ENCODE measurements around the gene ZBTB12. TPM values are rescaled to one million over a fixed set of nuclear protein-coding genes. Genes with fewer than 3 reads are reported as not detected.

Gene ZBTB12
- total and polyA plus RNA-seq, 3 experiments from 2014 or later = 3.5 to 4.3 TPM; not detected in 1

- no peaks in the 10 kb centered on the region for H3K4me1 Mint-ChIP-seq
Measured at GRCh38 chr6:31930962-31931361, 29.1 kb upstream of the ZBTB12 start.

DNA sequence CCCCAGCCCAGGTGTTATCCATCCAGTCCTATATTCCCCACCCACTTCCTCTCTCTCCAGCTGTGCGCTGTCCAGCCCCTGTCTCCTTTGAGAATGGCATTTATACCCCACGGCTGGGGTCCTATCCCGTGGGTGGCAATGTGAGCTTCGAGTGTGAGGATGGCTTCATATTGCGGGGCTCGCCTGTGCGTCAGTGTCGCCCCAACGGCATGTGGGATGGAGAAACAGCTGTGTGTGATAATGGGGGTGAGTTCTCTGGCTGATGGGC, 26.7 kb upstream of the ZBTB12 start:
- H3K27me3 ChIP-seq (ENCODE audit: insufficient read depth, low read length, poor library complexity, severe bottlenecking) = peaks cover 2% of the 10 kb centered on the region
- ChIA-PET POLR2A (no interaction called here), CTCF (no interaction called here)
- no peak for DNase-seq
- no peak overlapping the region for H3K27ac ChIP-seq (ENCODE audit: low read depth, low read length)
- H3K9me3 Mint-ChIP-seq = no peaks in the 10 kb centered on the region
- no peaks in the 10 kb centered on the region for H3K9me3 ChIP-seq (ENCODE audit: low read length)
- H3K4me3 ChIP-seq (ENCODE audit: low read length) = no peak overlapping the region
- no peaks in the 10 kb centered on the region for H3K36me3 Mint-ChIP-seq
- H3K27ac Mint-ChIP-seq = peak overlapping the region in 1 of 8 donors; percentile 85
- H3K4me1 Mint-ChIP-seq = no peaks in the 10 kb centered on the region
- peaks cover 0 to 10% of the 10 kb centered on the region in 2 donors for H3K27me3 Mint-ChIP-seq
- H3K4me1 ChIP-seq (ENCODE audit: insufficient read depth, low read length) = no peaks in the 10 kb centered on the region
- H3K36me3 ChIP-seq (ENCODE audit: insufficient read depth, low read length) = no peaks in the 10 kb centered on the region
- H3K4me3 Mint-ChIP-seq = no peak overlapping the region

More at GRCh38 chr6:31930962-31931361, 29.1 kb upstream of the ZBTB12 start:
- POLR2A ChIA-PET = no interaction called here
- H3K9me3 Mint-ChIP-seq = no peaks in the 10 kb centered on the region
- peaks cover 3 to 12% of the 10 kb centered on the region in 2 donors for H3K27me3 Mint-ChIP-seq
- no peak for DNase-seq
- Histone ChIP-seq H3K36me3 (ENCODE audit: insufficient read depth, low read length) (no peaks in the 10 kb centered on the region), H3K4me1 (ENCODE audit: insufficient read depth, low read length) (no peaks in the 10 kb centered on the region), H3K27ac (ENCODE audit: low read depth, low read length) (no peak overlapping the region), H3K4me3 (ENCODE audit: low read length) (no peak overlapping the region), H3K27me3 (ENCODE audit: insufficient read depth, low read length, poor library complexity, severe bottlenecking) (peaks cover 4% of the 10 kb centered on the region), H3K9me3 (ENCODE audit: low read length) (no peaks in the 10 kb centered on the region)
- no peak overlapping the region for H3K27ac Mint-ChIP-seq
- no peak overlapping the region for H3K4me3 Mint-ChIP-seq
- no peaks in the 10 kb centered on the region for H3K36me3 Mint-ChIP-seq
- CTCF ChIA-PET = no interaction called here

- Histone ChIP-seq H3K36me3 (ENCODE audit: insufficient read depth, low read length) (no peaks in the 10 kb centered on the region), H3K27me3 (ENCODE audit: insufficient read depth, low read length, poor library complexity, severe bottlenecking) (no peaks in the 10 kb centered on the region), H3K9me3 (ENCODE audit: low read length) (no peaks in the 10 kb centered on the region), H3K27ac (ENCODE audit: low read depth, low read length) (no peak overlapping the region), H3K4me3 (ENCODE audit: low read length) (no peak overlapping the region), H3K4me1 (ENCODE audit: insufficient read depth, low read length) (no peaks in the 10 kb centered on the region)
- CTCF ChIA-PET = no interaction called here
- no peak for DNase-seq
- POLR2A ChIA-PET = no interaction called here
- Mint-ChIP-seq H3K27me3 (peaks cover 0 to 10% of the 10 kb centered on the region in 2 donors), H3K27ac (peak overlapping the region in 1 of 8 donors; percentile 85), H3K4me1 (no peaks in the 10 kb centered on the region), H3K36me3 (no peaks in the 10 kb centered on the region), H3K9me3 (no peaks in the 10 kb centered on the region), H3K4me3 (no peak overlapping the region)
Measured at GRCh38 chr6:31927863-31928671, 26.2 kb upstream of the ZBTB12 start.

GRCh38 chr6:31927242-31927862, 25.5 kb upstream of the ZBTB12 start, which contains the start of gene C2:
Gene C2, plus strand, starts transcription at chr6:31927717. Its CDS starts 36 bp downstream, at chr6:31927753.
- Histone ChIP-seq H3K4me1 (ENCODE audit: insufficient read depth, low read length) (no peaks in the 10 kb centered on the region), H3K4me3 (ENCODE audit: low read length) (no peak within 1 kb of the TSS), H3K27me3 (ENCODE audit: insufficient read depth, low read length, poor library complexity, severe bottlenecking) (no peaks in the 10 kb centered on the region), H3K9me3 (ENCODE audit: low read length) (no peaks in the 10 kb centered on the region), H3K36me3 (ENCODE audit: insufficient read depth, low read length) (no peaks in the 10 kb centered on the region), H3K27ac (ENCODE audit: low read depth, low read length) (no peak within 1 kb of the TSS)
- ChIA-PET POLR2A (no interaction called here), CTCF (no interaction called here)
- DNase-seq = no peak
- no peaks in the 10 kb centered on the region for H3K4me1 Mint-ChIP-seq
- H3K27ac Mint-ChIP-seq = peak within 1 kb of the TSS in 1 of 8 donors; percentile 85
- H3K4me3 Mint-ChIP-seq = no peak within 1 kb of the TSS
- no peaks in the 10 kb centered on the region for H3K9me3 Mint-ChIP-seq
- H3K36me3 Mint-ChIP-seq = no peaks in the 10 kb centered on the region
- H3K27me3 Mint-ChIP-seq = peaks cover 0 to 10% of the 10 kb centered on the region in 2 donors

DNA sequence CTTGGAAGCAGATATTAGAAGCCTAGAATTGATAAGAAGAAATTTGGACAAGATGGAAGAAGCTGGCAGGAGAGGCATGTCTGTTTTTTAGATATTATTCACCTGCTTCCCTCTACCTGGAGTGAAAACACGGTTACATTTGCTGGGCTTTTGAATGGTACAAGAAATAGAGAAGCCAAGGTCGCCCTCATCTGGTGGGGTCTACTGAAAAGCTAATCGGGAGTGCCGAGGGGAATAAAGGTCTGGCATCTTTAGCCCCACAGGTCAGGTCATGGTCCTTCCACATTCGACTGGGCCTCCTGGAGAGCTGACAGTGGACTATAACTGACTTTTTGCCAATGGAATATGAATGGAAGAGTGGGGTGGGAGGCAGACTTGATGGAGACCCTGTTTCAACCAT, 21.1 kb upstream of the ZBTB12 start:
- Histone ChIP-seq H3K27ac (ENCODE audit: low read depth, low read length) (no peak overlapping the region), H3K36me3 (ENCODE audit: insufficient read depth, low read length) (no peaks in the 10 kb centered on the region), H3K4me3 (ENCODE audit: low read length) (no peak overlapping the region), H3K4me1 (ENCODE audit: insufficient read depth, low read length) (no peaks in the 10 kb centered on the region), H3K27me3 (ENCODE audit: insufficient read depth, low read length, poor library complexity, severe bottlenecking) (no peaks in the 10 kb centered on the region), H3K9me3 (ENCODE audit: low read length) (no peaks in the 10 kb centered on the region)
- Mint-ChIP-seq H3K27ac (peak overlapping the region in 1 of 8 donors; percentile 23), H3K36me3 (no peaks in the 10 kb centered on the region), H3K9me3 (no peaks in the 10 kb centered on the region), H3K4me1 (no peaks in the 10 kb centered on the region), H3K27me3 (no peaks in the 10 kb centered on the region), H3K4me3 (no peak overlapping the region)
- DNase-seq = peak in 1 of 5 donors; percentile 17
- ChIA-PET CTCF (interaction anchor here (0.8 to 1.0 kb wide), 2 partner anchors 33 to 117 kb away, joined by 3 read pairs; partner anchors contain the start of gene LSM2), POLR2A (no interaction called here)

DNA sequence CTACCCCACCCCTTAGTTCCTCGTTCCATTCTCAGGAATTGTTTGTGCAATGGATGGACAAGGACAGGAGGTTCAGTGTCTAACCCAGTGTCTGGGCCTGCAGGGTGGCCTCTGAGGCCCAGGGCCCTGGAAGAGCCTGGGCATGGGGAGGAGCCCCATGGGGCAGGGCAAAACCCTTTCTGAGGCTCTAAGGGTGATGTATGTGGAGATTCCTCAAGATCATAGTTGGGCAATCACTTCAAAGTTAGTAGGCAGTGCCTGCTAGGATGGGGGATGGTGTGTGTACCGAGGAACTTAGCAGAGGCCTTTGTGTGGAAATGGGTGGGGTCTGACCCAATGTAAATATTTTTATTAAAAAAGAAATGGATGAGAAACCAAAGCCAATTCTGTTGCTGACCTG, 18.9 kb upstream of the ZBTB12 start:
- no peaks in the 10 kb centered on the region for H3K36me3 Mint-ChIP-seq
- H3K4me3 Mint-ChIP-seq = no peak overlapping the region
- Histone ChIP-seq H3K9me3 (ENCODE audit: low read length) (no peaks in the 10 kb centered on the region), H3K27me3 (ENCODE audit: insufficient read depth, low read length, poor library complexity, severe bottlenecking) (no peaks in the 10 kb centered on the region), H3K36me3 (ENCODE audit: insufficient read depth, low read length) (no peaks in the 10 kb centered on the region), H3K27ac (ENCODE audit: low read depth, low read length) (no peak overlapping the region), H3K4me1 (ENCODE audit: insufficient read depth, low read length) (no peaks in the 10 kb centered on the region), H3K4me3 (ENCODE audit: low read length) (no peak overlapping the region)
- ChIA-PET POLR2A (no interaction called here), CTCF (no interaction called here)
- H3K4me1 Mint-ChIP-seq = no peaks in the 10 kb centered on the region
- peaks cover 0 to 3% of the 10 kb centered on the region in 2 donors for H3K27me3 Mint-ChIP-seq
- no peak for DNase-seq
- no peaks in the 10 kb centered on the region for H3K9me3 Mint-ChIP-seq
- H3K27ac Mint-ChIP-seq = peak overlapping the region in 1 of 8 donors; percentile 65

DNA sequence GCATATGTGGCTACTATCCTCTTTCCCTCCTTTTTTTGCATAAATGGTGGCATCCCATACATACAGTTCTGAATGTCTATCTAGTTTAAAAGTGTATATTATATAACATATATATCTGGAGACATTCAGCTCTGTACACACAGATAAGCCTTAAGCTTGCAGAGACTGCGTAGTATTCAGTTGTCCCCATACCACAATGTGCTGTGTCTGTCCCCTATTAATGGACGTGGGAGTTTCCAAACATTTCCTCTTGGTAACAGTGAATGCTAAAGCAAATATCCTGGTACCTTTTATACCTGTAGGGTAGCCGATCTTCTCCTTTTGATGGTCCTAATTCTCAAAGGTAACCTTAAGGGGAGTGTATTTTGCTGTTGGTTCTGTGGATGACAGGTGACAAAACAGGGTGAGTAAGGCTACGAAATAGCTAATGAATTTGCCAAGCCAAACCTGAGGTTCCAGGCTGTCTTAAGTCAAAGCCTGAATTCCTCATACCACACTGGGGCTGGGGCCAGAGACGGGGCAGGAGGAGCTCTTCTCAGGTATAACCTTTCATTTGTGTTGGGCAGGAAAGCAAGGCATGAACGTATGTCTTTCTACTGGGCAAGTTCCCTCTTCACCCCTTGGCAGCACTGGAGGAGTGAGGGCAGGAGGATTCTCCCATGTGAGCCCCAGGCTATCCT, 17.9 kb upstream of the ZBTB12 start:
- no peaks in the 10 kb centered on the region for H3K4me1 Mint-ChIP-seq
- no peaks in the 10 kb centered on the region for H3K36me3 Mint-ChIP-seq
- no peaks in the 10 kb centered on the region for H3K27me3 ChIP-seq (ENCODE audit: insufficient read depth, low read length, poor library complexity, severe bottlenecking)
- POLR2A ChIA-PET = no interaction called here
- no peak for DNase-seq
- no peaks in the 10 kb centered on the region for H3K9me3 Mint-ChIP-seq
- H3K4me3 Mint-ChIP-seq = no peak overlapping the region
- H3K27me3 Mint-ChIP-seq = peaks cover 0 to 13% of the 10 kb centered on the region in 2 donors
- H3K4me3 ChIP-seq (ENCODE audit: low read length) = no peak overlapping the region
- no peaks in the 10 kb centered on the region for H3K36me3 ChIP-seq (ENCODE audit: insufficient read depth, low read length)
- no peaks in the 10 kb centered on the region for H3K9me3 ChIP-seq (ENCODE audit: low read length)
- no peak overlapping the region for H3K27ac Mint-ChIP-seq
- CTCF ChIA-PET = interaction anchor here (0.8 kb wide), 1 partner anchor 30 kb away, joined by 3 read pairs; no protein-coding TSS in a partner anchor
- no peaks in the 10 kb centered on the region for H3K4me1 ChIP-seq (ENCODE audit: insufficient read depth, low read length)
- H3K27ac ChIP-seq (ENCODE audit: low read depth, low read length) = no peak overlapping the region

DNA sequence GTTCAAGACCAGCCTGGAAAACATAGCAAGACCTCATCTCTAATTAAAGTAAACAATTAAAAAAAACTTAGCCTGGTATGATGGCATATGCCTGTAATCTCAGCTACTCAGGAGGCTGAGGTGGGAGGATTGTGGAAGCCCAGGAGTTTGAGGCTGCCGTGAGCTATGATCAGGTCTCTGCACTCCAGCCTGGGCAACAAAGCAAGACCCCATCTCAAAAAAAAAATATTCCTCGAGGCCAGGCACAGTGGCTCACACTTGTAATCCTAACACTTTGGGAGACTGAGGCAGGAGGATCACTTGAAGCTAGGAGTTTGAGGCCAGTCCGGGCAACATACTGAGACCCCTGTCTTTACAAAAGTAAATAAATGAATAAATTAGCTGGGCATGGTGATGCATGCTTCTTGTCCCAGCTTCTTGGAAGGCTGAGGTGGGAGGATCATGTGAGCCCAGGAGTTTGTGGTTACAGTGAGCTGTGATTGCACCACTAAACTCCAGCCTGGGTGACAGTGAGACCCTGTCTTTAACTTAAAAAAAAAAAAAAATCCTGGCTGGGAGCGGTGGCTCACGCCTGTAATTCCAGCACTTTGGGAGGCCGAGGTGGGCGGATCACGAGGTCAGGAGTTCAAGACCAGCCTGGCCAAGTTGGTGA, 16.3 kb upstream of the ZBTB12 start:
- Mint-ChIP-seq H3K4me3 (no peak overlapping the region), H3K27ac (no peak overlapping the region), H3K36me3 (no peaks in the 10 kb centered on the region), H3K27me3 (peaks cover 2 to 14% of the 10 kb centered on the region in 2 donors), H3K9me3 (no peaks in the 10 kb centered on the region), H3K4me1 (no peaks in the 10 kb centered on the region)
- H3K4me3 ChIP-seq (ENCODE audit: low read length) = no peak overlapping the region
- POLR2A ChIA-PET = no interaction called here
- CTCF ChIA-PET = interaction anchor here (1.1 kb wide), 1 partner anchor 11 kb away, joined by 3 read pairs; no protein-coding TSS in a partner anchor
- H3K27ac ChIP-seq (ENCODE audit: low read depth, low read length) = no peak overlapping the region
- H3K4me1 ChIP-seq (ENCODE audit: insufficient read depth, low read length) = no peaks in the 10 kb centered on the region
- no peaks in the 10 kb centered on the region for H3K9me3 ChIP-seq (ENCODE audit: low read length)
- no peaks in the 10 kb centered on the region for H3K36me3 ChIP-seq (ENCODE audit: insufficient read depth, low read length)
- no peak for DNase-seq
- H3K27me3 ChIP-seq (ENCODE audit: insufficient read depth, low read length, poor library complexity, severe bottlenecking) = no peaks in the 10 kb centered on the region

Measured in CD8-positive, alpha-beta memory T cell (primary cell).